Liver (tissue), 9 donors: Measurements from ENCODE around the gene ZNF536. TPM values are rescaled to one million over a fixed set of nuclear protein-coding genes. Genes with fewer than 3 reads are reported as not detected.

ENCODE experiments used
- DNase-seq: peaks from one replicate; pipeline ENCODE4 v3.0.0-alpha.2; 2017; ENCODE audit warnings: low spot score
- H3K27ac ChIP-seq, 2 donors: one replicate each; pipeline ENCODE4 v1.7.0; 2013; ENCODE audit warnings: inconsistent platforms in 2 of 2, low read length in 2 of 2, control low read depth in 1 of 2, low read depth in 1 of 2, mild to moderate bottlenecking in 1 of 2
- H3K27me3 ChIP-seq, 4 donors: one replicate each; pipeline versions ENCODE4 v1.6.1 to v1.7.0; 2013; ENCODE audit warnings: low read length in 3 of 4, inconsistent platforms in 1 of 4, mild to moderate bottlenecking in 1 of 4, moderate library complexity in 1 of 4; ENCODE audit not compliant: control insufficient read depth in 4 of 4, insufficient read depth in 4 of 4
- H3K36me3 ChIP-seq, 4 donors: one replicate each; pipeline versions ENCODE4 v1.6.1 to v1.7.0; 2013; ENCODE audit warnings: low read length in 3 of 4, mild to moderate bottlenecking in 3 of 4, low read depth in 1 of 4, moderate library complexity in 1 of 4; ENCODE audit not compliant: control insufficient read depth in 4 of 4, insufficient read depth in 3 of 4
- H3K4me1 ChIP-seq, 4 donors: one replicate each; pipeline versions ENCODE4 v1.6.1 to v1.7.0; 2013; ENCODE audit warnings: low read length in 3 of 4, mild to moderate bottlenecking in 3 of 4, moderate library complexity in 1 of 4; ENCODE audit not compliant: control insufficient read depth in 4 of 4, insufficient read depth in 4 of 4
- H3K4me3 ChIP-seq, 3 donors: one replicate each; pipeline versions ENCODE4 v1.6.1 to v1.7.0; 2013; ENCODE audit warnings: low read length in 3 of 3, control low read depth in 1 of 3, low read depth in 1 of 3, mild to moderate bottlenecking in 1 of 3
- H3K9ac ChIP-seq, 2 donors: one replicate each; pipeline ENCODE4 v1.7.0; 2013; ENCODE audit warnings: low read length in 2 of 2, mild to moderate bottlenecking in 2 of 2, moderate library complexity in 2 of 2, control low read depth in 1 of 2, low read depth in 1 of 2
- H3K9me3 ChIP-seq, 4 donors: one replicate each; pipeline versions ENCODE4 v1.6.1 to v1.7.0; 2013; ENCODE audit warnings: low read length in 3 of 4; ENCODE audit not compliant: control insufficient read depth in 4 of 4
- EGR1 ChIP-seq, 2 donors: IDR thresholded peaks; 2 replicates each; pipeline ENCODE4 v1.6.1; 2016 to 2018; ENCODE audit warnings: antibody characterized with exemption in 2 of 2, low read depth in 2 of 2
- FOXA1 ChIP-seq: IDR thresholded peaks from 2 replicates; pipeline ENCODE4 v1.6.1; 2016; ENCODE audit warnings: antibody characterized with exemption
- FOXA2 ChIP-seq: IDR thresholded peaks from 2 replicates; pipeline ENCODE4 v1.6.1; 2016; ENCODE audit warnings: antibody characterized with exemption
- GABPA ChIP-seq, 2 donors: IDR thresholded peaks in 1 of 2; conservative IDR thresholded peaks in 1 of 2; 2 replicates each; pipeline ENCODE4 v1.6.1; 2016; ENCODE audit warnings: antibody characterized with exemption in 2 of 2, mild to moderate bottlenecking in 1 of 2, moderate library complexity in 1 of 2
- HNF4A ChIP-seq, 2 donors: conservative IDR thresholded peaks; 2 replicates each; pipeline ENCODE4 v1.6.1; 2016; ENCODE audit warnings: antibody characterized with exemption in 2 of 2, mild to moderate bottlenecking in 2 of 2
- HNF4G ChIP-seq: IDR thresholded peaks from 2 replicates; pipeline ENCODE4 v1.6.1; 2016; ENCODE audit warnings: antibody characterized with exemption
- JUND ChIP-seq, 2 donors: IDR thresholded peaks; 2 replicates each; pipeline ENCODE4 v1.6.1; 2016; ENCODE audit warnings: antibody characterized with exemption in 2 of 2
- NR2F2 ChIP-seq: IDR thresholded peaks from 2 replicates; pipeline ENCODE4 v1.6.1; 2016; ENCODE audit warnings: antibody characterized with exemption
- RAD21 ChIP-seq, 2 donors: IDR thresholded peaks; 2 replicates each; pipeline ENCODE4 v1.6.1; 2016; ENCODE audit warnings: antibody characterized with exemption in 2 of 2, mild to moderate bottlenecking in 2 of 2
- RXRA ChIP-seq, 2 donors: IDR thresholded peaks; 2 replicates each; pipeline ENCODE4 v1.6.1; 2017 to 2018; ENCODE audit warnings: antibody characterized with exemption in 2 of 2, mild to moderate bottlenecking in 1 of 2
- SP1 ChIP-seq: IDR thresholded peaks from 2 replicates; pipeline ENCODE4 v1.6.1; 2018; ENCODE audit warnings: antibody characterized with exemption, mild to moderate bottlenecking
- TAF1 ChIP-seq: conservative IDR thresholded peaks from 2 replicates; pipeline ENCODE4 v1.6.1; 2016; ENCODE audit warnings: antibody characterized with exemption, mild to moderate bottlenecking
- YY1 ChIP-seq: IDR thresholded peaks from 2 replicates; pipeline ENCODE4 v1.6.1; 2016; ENCODE audit warnings: antibody characterized with exemption, mild to moderate bottlenecking
- ZBTB33 ChIP-seq: IDR thresholded peaks from 2 replicates; pipeline ENCODE4 v1.6.1; 2016; ENCODE audit warnings: antibody characterized with exemption
- WGBS: extraction: QIAGEN DNeasy Blood & Tissue Kit; methylation state at CpG from one replicate; pipeline ENCODE4 v1.1.7; 2013; 5-methylcytosine and 5-hydroxymethylcytosine counted together
- polyA plus RNA-seq, 2 donors: library from polyadenylated mRNA; stranded (reverse) in 1 of 2; unstranded in 1 of 2; fragments of 200-250 nt in 1 of 2; fragments of >200 nt in 1 of 2; fragmentation: Nextera tagmentation in 1 of 2; extraction: Ambion mirVana in 1 of 2; gene quantifications; one replicate each; pipeline versions ENCODE4 v1.2.1 to v1.2.3, GENCODE V29; 2013 to 2015
- total RNA-seq, 2 donors: library from RNA; depleted of rRNA; stranded (reverse); fragments of >200 nt; gene quantifications; one replicate each; pipeline ENCODE4 v1.2.3, GENCODE V29; 2014
- TF ChIP-seq, protein P1 (sequence below): IDR thresholded peaks from 2 replicates; pipeline ENCODE4 v1.6.1; 2016; ENCODE audit warnings: antibody characterized with exemption
- TF ChIP-seq, protein P2 (sequence below): IDR thresholded peaks from 2 replicates; pipeline ENCODE4 v1.6.1; 2016; ENCODE audit warnings: antibody characterized with exemption
- TF ChIP-seq, protein P3 (sequence below): fragments of 150-350 bp; IDR thresholded peaks from 2 replicates; pipeline ENCODE4 v1.5.1; 2017; ENCODE audit warnings: improper control_type of control experiment, low read depth, low read length; ENCODE audit not compliant: missing input control
- TF ChIP-seq, protein P4 (sequence below): IDR thresholded peaks from 2 replicates; pipeline ENCODE4 v1.6.1; 2016; ENCODE audit warnings: antibody characterized with exemption, mild to moderate bottlenecking
- donor health status: healthy.
- donor health status: healthy.
- donor health status: healthy.
- donor health status: healthy.
- donor health status: healthy.

Gene ZNF536
- total and polyA plus RNA-seq, 4 donors = 0.02 to 0.17 (median 0.08) TPM

DNA sequence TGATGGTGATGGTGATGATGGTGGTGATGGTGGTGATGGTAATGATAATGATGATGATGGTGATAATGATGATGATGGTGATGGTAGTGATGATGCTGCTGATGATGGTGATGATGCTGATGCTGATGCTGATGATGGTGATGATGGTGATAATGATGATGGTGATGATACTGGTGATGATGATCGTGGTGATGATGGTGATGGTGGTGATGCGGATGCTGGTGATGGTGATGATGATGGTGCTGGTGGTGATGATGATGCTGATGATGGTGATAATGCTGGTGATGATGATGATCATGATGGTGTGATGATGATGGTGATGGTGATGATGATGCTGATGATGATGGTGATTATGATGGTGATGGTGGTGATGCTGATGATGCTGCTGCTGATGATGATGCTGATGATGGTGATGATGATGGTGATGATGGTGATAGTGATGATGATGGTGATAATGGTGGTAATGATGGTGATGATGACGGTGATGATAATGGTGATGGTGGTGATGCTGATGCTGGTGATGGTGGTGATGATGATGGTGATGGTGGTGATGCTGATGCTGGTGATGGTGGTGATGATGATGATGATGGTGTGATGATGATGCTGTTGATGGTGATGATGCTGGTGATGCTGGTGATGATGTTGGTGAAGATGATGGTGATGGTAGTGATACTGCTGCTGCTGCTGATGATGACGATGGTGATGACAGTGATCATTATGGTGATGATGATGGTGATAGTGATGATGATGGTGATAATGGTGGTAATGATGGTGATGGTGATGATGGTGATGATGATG, 62.8 kb downstream of the ZNF536 start:
- 90% methylated on average over 4 of the region's 4 CpGs for WGBS
- Histone ChIP-seq H3K9ac (no peak overlapping the region), H3K4me1 (no peaks in the 10 kb centered on the region), H3K9me3 (peaks cover 0 to 4% (median 0%) of the 10 kb centered on the region in 4 donors), H3K36me3 (no peaks in the 10 kb centered on the region), H3K27me3 (no peaks in the 10 kb centered on the region), H3K27ac (no peak overlapping the region), H3K4me3 (no peak overlapping the region)
- DNase-seq = no peak
- no peak for TF ChIP-seq JUND (IDR thresholded peaks at IDR 0.05)
- TF ChIP-seq, protein P1, sequence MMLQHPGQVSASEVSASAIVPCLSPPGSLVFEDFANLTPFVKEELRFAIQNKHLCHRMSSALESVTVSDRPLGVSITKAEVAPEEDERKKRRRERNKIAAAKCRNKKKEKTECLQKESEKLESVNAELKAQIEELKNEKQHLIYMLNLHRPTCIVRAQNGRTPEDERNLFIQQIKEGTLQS = no peak
- TF ChIP-seq TAF1 = no peak
- no peak for TF ChIP-seq RAD21 (IDR thresholded peaks at IDR 0.05)
- TF ChIP-seq EGR1 (IDR thresholded peaks at IDR 0.05; ENCODE audit: low read depth in 2 of 2) = no peak
- no peak for TF ChIP-seq RXRA (IDR thresholded peaks at IDR 0.05)
- TF ChIP-seq FOXA1 = no peak

DNA sequence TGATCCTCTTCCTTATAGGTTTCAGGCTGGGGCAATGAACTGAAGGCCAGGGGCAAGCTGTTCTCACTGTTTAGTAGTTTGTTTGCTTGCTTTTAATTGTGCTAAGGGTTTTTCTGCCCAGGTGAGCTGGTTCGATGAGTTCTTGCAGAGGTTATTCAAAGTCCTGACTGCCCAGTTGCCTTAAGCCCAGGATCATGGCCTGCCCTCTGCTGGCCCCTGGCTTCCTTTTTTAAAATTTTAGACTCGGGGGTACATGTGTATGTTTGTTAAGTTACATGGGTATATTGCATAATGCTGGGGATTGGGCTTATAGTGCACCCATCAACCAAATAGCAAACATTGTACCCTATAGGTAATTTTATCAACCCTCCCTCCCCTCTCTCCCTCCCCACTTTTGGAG, 65.7 kb downstream of the ZNF536 start:
- H3K9me3 ChIP-seq = peaks cover 0 to 4% (median 0%) of the 10 kb centered on the region in 4 donors
- DNase-seq = no peak
- no peaks in the 10 kb centered on the region for H3K36me3 ChIP-seq
- H3K4me3 ChIP-seq = no peak overlapping the region
- no peak for TF ChIP-seq JUND (IDR thresholded peaks at IDR 0.05)
- TF ChIP-seq ZBTB33 = no peak
- TF ChIP-seq GABPA (IDR thresholded peaks at IDR 0.05 in 1 of 2, conservative IDR thresholded peaks at IDR 0.05 in 1 of 2) = no peak
- no peak for TF ChIP-seq NR2F2
- TF ChIP-seq, protein P2, sequence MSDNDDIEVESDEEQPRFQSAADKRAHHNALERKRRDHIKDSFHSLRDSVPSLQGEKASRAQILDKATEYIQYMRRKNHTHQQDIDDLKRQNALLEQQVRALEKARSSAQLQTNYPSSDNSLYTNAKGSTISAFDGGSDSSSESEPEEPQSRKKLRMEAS = no peak
- TF ChIP-seq, protein P1 = no peak
- TF ChIP-seq FOXA1 = no peak
- no peak for TF ChIP-seq RXRA (IDR thresholded peaks at IDR 0.05)
- no peak for TF ChIP-seq YY1
- TF ChIP-seq, protein P3, sequence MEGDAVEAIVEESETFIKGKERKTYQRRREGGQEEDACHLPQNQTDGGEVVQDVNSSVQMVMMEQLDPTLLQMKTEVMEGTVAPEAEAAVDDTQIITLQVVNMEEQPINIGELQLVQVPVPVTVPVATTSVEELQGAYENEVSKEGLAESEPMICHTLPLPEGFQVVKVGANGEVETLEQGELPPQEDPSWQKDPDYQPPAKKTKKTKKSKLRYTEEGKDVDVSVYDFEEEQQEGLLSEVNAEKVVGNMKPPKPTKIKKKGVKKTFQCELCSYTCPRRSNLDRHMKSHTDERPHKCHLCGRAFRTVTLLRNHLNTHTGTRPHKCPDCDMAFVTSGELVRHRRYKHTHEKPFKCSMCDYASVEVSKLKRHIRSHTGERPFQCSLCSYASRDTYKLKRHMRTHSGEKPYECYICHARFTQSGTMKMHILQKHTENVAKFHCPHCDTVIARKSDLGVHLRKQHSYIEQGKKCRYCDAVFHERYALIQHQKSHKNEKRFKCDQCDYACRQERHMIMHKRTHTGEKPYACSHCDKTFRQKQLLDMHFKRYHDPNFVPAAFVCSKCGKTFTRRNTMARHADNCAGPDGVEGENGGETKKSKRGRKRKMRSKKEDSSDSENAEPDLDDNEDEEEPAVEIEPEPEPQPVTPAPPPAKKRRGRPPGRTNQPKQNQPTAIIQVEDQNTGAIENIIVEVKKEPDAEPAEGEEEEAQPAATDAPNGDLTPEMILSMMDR = no peak
- no peak for TF ChIP-seq FOXA2
- TF ChIP-seq HNF4A (conservative IDR thresholded peaks at IDR 0.05) = no peak
- TF ChIP-seq EGR1 (IDR thresholded peaks at IDR 0.05; ENCODE audit: low read depth in 2 of 2) = no peak
- TF ChIP-seq TAF1 = no peak
- TF ChIP-seq, protein P4, sequence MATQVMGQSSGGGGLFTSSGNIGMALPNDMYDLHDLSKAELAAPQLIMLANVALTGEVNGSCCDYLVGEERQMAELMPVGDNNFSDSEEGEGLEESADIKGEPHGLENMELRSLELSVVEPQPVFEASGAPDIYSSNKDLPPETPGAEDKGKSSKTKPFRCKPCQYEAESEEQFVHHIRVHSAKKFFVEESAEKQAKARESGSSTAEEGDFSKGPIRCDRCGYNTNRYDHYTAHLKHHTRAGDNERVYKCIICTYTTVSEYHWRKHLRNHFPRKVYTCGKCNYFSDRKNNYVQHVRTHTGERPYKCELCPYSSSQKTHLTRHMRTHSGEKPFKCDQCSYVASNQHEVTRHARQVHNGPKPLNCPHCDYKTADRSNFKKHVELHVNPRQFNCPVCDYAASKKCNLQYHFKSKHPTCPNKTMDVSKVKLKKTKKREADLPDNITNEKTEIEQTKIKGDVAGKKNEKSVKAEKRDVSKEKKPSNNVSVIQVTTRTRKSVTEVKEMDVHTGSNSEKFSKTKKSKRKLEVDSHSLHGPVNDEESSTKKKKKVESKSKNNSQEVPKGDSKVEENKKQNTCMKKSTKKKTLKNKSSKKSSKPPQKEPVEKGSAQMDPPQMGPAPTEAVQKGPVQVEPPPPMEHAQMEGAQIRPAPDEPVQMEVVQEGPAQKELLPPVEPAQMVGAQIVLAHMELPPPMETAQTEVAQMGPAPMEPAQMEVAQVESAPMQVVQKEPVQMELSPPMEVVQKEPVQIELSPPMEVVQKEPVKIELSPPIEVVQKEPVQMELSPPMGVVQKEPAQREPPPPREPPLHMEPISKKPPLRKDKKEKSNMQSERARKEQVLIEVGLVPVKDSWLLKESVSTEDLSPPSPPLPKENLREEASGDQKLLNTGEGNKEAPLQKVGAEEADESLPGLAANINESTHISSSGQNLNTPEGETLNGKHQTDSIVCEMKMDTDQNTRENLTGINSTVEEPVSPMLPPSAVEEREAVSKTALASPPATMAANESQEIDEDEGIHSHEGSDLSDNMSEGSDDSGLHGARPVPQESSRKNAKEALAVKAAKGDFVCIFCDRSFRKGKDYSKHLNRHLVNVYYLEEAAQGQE = no peak
- no peak for TF ChIP-seq SP1
- TF ChIP-seq RAD21 (IDR thresholded peaks at IDR 0.05) = no peak
- TF ChIP-seq HNF4G = no peak
- WGBS = 34% methylated on average over 2 of the region's 2 CpGs
- no peaks in the 10 kb centered on the region for H3K4me1 ChIP-seq
- no peak overlapping the region for H3K9ac ChIP-seq
- H3K27ac ChIP-seq = no peak overlapping the region
- no peaks in the 10 kb centered on the region for H3K27me3 ChIP-seq
